Measurements from ENCODE around the gene SUCLG2.

SUCLG2 gene

DNA sequence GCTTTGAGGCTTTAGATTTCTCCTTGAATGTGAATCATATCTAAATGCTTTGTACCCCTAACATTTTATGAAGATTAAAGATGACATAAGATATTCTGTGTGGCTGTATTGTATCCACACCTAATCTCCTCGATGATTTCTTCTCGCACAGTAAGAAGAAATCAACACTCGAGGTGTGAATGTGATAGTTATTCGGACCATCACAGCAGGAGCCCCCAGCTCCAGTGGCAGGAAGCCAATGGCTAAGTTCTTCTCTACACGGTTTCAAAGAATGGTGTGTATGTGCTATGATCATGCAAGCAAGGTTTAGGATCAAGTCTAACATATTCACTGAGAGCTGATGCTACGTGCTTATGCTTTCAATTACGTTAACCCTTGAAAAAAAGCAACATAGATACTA is 271.0 kb downstream of the SUCLG2 start:
- Histone ChIP-seq H3K9me2 (replicated peaks; ENCODE audit: insufficient read depth, low read length) (no peaks in the 10 kb centered on the region), H3K79me2 (ENCODE audit: low read length) (no peaks in the 10 kb centered on the region), H3K4me1 (ENCODE audit: low read length) (peaks cover 3% of the 10 kb centered on the region), H3K4me2 (ENCODE audit: low read depth, low read length) (no peak overlapping the region), H3K27me3 (replicated peaks; ENCODE audit: insufficient read depth, low read length) (no peaks in the 10 kb centered on the region), H3K36me3 (replicated peaks; ENCODE audit: insufficient read depth, low read length) (no peaks in the 10 kb centered on the region), H3F3A (ENCODE audit: insufficient read depth, low read length) (no peaks in the 10 kb centered on the region), H4K20me1 (ENCODE audit: insufficient read depth, low read length) (no peaks in the 10 kb centered on the region), H2AFZ (ENCODE audit: low read length) (no peak overlapping the region), H3K4me3 (ENCODE audit: low read length) (no peak overlapping the region), H3K9me3 (replicated peaks; ENCODE audit: insufficient read depth, low read length) (no peaks in the 10 kb centered on the region), H3K9ac (ENCODE audit: low read length) (no peak overlapping the region), H3K27ac (ENCODE audit: low read length) (no peak overlapping the region)
- no peak for TF ChIP-seq EZH2phosphoT487 (IDR thresholded peaks at IDR 0.05; ENCODE audit: low read length)
- TF ChIP-seq, protein P1, sequence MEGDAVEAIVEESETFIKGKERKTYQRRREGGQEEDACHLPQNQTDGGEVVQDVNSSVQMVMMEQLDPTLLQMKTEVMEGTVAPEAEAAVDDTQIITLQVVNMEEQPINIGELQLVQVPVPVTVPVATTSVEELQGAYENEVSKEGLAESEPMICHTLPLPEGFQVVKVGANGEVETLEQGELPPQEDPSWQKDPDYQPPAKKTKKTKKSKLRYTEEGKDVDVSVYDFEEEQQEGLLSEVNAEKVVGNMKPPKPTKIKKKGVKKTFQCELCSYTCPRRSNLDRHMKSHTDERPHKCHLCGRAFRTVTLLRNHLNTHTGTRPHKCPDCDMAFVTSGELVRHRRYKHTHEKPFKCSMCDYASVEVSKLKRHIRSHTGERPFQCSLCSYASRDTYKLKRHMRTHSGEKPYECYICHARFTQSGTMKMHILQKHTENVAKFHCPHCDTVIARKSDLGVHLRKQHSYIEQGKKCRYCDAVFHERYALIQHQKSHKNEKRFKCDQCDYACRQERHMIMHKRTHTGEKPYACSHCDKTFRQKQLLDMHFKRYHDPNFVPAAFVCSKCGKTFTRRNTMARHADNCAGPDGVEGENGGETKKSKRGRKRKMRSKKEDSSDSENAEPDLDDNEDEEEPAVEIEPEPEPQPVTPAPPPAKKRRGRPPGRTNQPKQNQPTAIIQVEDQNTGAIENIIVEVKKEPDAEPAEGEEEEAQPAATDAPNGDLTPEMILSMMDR (IDR thresholded peaks at IDR 0.05; ENCODE audit: low read length): no peak
- no peak for TF ChIP-seq EZH2 (optimal IDR thresholded peaks at IDR 0.05; ENCODE audit: low read depth, low read length)
- DNase-seq: no peak

DNA sequence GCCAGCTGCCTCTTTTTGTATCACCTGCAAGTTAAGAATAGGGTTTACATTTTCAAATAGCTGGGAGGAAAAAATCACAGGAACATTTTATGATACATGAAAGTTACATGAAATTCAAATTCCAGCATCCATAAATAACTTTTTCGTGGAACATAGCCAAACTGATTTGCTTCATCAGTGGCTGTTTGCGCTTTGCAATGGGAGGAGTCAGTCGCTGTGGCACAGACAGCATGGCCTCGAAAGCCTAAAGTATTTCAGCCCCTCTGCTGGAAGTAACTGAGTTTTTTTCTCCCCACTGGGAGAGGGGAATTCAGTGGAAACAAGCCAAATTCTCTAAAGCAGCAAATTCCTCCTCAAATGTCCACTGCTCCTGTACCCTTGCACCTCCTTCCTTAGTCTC is 271.9 kb downstream of the SUCLG2 start:
- H3K4me2 ChIP-seq (ENCODE audit: low read depth, low read length): no peak overlapping the region
- no peak overlapping the region for H3K9ac ChIP-seq (ENCODE audit: low read length)
- H3K9me3 ChIP-seq (replicated peaks; ENCODE audit: insufficient read depth, low read length): no peaks in the 10 kb centered on the region
- no peak overlapping the region for H3K4me3 ChIP-seq (ENCODE audit: low read length)
- no peaks in the 10 kb centered on the region for H3K79me2 ChIP-seq (ENCODE audit: low read length)
- H3K27ac ChIP-seq (ENCODE audit: low read length): no peak overlapping the region
- H3K4me1 ChIP-seq (ENCODE audit: low read length): no peaks in the 10 kb centered on the region
- H3K9me2 ChIP-seq (replicated peaks; ENCODE audit: insufficient read depth, low read length): no peaks in the 10 kb centered on the region
- H3K36me3 ChIP-seq (replicated peaks; ENCODE audit: insufficient read depth, low read length): no peaks in the 10 kb centered on the region
- H2AFZ ChIP-seq (ENCODE audit: low read length): no peak overlapping the region
- H3K27me3 ChIP-seq (replicated peaks; ENCODE audit: insufficient read depth, low read length): no peaks in the 10 kb centered on the region
- H4K20me1 ChIP-seq (ENCODE audit: insufficient read depth, low read length): no peaks in the 10 kb centered on the region
- DNase-seq: no peak
- H3F3A ChIP-seq (ENCODE audit: insufficient read depth, low read length): no peaks in the 10 kb centered on the region
- TF ChIP-seq EZH2phosphoT487 (IDR thresholded peaks at IDR 0.05; ENCODE audit: low read length) (no peak), EZH2 (optimal IDR thresholded peaks at IDR 0.05; ENCODE audit: low read depth, low read length) (no peak)
- TF ChIP-seq, protein P1 (IDR thresholded peaks at IDR 0.05; ENCODE audit: low read length): no peak

DNA sequence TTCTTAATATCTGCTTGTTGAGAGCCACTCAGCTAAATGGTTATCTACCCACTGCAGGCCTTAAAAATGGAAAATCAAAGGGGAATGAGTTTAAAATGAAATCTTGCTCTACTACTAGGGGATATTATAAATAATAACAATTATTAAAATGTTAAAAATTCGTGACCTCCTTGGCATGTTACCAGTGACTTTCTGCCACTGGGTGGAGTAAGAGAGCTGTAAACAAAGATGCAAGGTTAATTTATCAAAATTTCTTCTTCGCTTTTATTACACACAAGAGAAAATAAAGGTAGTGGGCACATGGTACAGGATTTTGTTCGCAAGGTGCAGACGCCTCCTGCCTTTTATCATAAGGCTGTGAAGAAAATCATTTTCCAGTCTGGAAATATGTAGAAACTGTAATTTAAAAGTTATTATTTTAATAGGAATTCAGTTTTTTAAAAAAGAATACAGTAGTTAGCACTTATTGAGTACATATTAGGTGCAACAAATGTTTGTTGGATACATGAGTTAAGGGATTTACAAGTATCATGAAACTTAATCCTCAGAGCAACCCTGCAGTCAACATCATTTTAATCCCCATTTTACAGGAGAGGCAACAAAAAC is 272.6 kb downstream of the SUCLG2 start:
- 0 out of 2 replicates have a peak, but pooled peaks cover under 1% of the 10 kb centered on the region for H3K4me1 ChIP-seq (ENCODE audit: low read length)
- no peak overlapping the region for H2AFZ ChIP-seq (ENCODE audit: low read length)
- H3K79me2 ChIP-seq (ENCODE audit: low read length): no peaks in the 10 kb centered on the region
- H3K9ac ChIP-seq (ENCODE audit: low read length): no peak overlapping the region
- no peaks in the 10 kb centered on the region for H3F3A ChIP-seq (ENCODE audit: insufficient read depth, low read length)
- no peak overlapping the region for H3K4me2 ChIP-seq (ENCODE audit: low read depth, low read length)
- no peaks in the 10 kb centered on the region for H3K36me3 ChIP-seq (replicated peaks; ENCODE audit: insufficient read depth, low read length)
- no peaks in the 10 kb centered on the region for H4K20me1 ChIP-seq (ENCODE audit: insufficient read depth, low read length)
- TF ChIP-seq EZH2 (optimal IDR thresholded peaks at IDR 0.05; ENCODE audit: low read depth, low read length) (no peak), EZH2phosphoT487 (IDR thresholded peaks at IDR 0.05; ENCODE audit: low read length) (no peak)
- TF ChIP-seq, protein P1 (IDR thresholded peaks at IDR 0.05; ENCODE audit: low read length): peak; percentile 61
- no peak overlapping the region for H3K27ac ChIP-seq (ENCODE audit: low read length)
- no peak for DNase-seq
- H3K4me3 ChIP-seq (ENCODE audit: low read length): no peak overlapping the region
- H3K9me2 ChIP-seq (replicated peaks; ENCODE audit: insufficient read depth, low read length): no peaks in the 10 kb centered on the region
- H3K9me3 ChIP-seq (replicated peaks; ENCODE audit: insufficient read depth, low read length): no peaks in the 10 kb centered on the region
- no peaks in the 10 kb centered on the region for H3K27me3 ChIP-seq (replicated peaks; ENCODE audit: insufficient read depth, low read length)

Data from MM.1S (cell line).